ENCODE results near the gene STARD13.

STARD13 gene

DNA sequence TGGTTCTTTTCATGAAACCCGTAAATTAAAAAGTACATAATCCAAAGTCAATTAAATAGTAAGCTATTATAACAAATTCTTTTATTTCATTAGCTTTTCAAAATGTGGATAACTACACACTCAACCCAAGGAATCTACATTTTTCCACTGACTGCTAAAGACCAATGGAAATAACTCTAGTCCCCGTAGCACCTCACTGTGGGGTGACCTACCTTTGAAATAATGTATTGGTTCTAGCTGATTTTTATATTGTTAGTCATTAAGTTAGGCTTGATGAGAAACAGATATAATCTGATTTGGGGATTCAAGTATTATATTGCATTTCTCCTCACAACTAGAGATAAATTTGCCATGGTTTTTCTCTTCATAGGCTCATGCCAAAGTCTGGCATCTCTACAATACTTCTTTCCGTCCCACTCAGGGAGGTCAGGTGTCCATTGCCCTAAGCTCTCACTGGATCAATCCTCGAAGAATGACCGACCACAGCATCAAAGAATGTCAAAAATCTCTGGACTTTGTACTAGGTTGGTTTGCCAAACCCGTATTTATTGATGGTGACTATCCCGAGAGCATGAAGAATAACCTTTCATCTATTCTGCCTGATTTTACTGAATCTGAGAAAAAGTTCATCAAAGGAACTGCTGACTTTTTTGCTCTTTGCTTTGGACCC lies 232.0 kb downstream of the STARD13 start:
- DNase-seq (ENCODE audit: low read depth, low spot score) = no peak
